HepG2 (cell line): ENCODE measurements around the gene KCNK7. TPM values are rescaled to one million over a fixed set of nuclear protein-coding genes. Genes with fewer than 3 reads are reported as not detected.

Source experiments
- CENPX ChIP-seq: sonication (generic); formaldehyde crosslinking; IDR thresholded peaks from 2 replicates; pipeline ENCODE4 v1.9.0; 2021; ENCODE audit warnings: mild to moderate bottlenecking, missing genetic modification reagents, moderate library complexity
- EEA1 ChIP-seq: sonication (generic); formaldehyde crosslinking; IDR thresholded peaks from 2 replicates; pipeline ENCODE4 v1.5.1; 2020; ENCODE audit warnings: mild to moderate bottlenecking, missing genetic modification reagents, borderline replicate concordance
- ELF1 ChIP-seq: sonication (generic); formaldehyde crosslinking; IDR thresholded peaks from 2 replicates; pipeline ENCODE4 v1.4.0; 2020; ENCODE audit warnings: missing genetic modification reagents
- ETV5 ChIP-seq: IDR thresholded peaks from 2 replicates; pipeline ENCODE4 v1.6.1; 2018; ENCODE audit warnings: missing biosample characterization, missing genetic modification reagents, inconsistent platforms, borderline replicate concordance
- FOSL2 ChIP-seq: sonication (generic); formaldehyde crosslinking; IDR thresholded peaks from 2 replicates; pipeline ENCODE4 v1.4.0; 2020; ENCODE audit warnings: missing genetic modification reagents
- GABPA ChIP-seq, 2 experiments: IDR thresholded peaks; 2 replicates each; pipeline ENCODE4 v1.6.1; 2011 to 2016; ENCODE audit warnings: low read depth in 2 of 2, low read length in 1 of 2, missing biosample characterization in 1 of 2, missing genetic modification characterization in 1 of 2
- GATAD1 ChIP-seq: IDR thresholded peaks from 2 replicates; pipeline ENCODE4 v1.6.1; 2016; ENCODE audit warnings: missing genetic modification reagents, missing compliant biosample characterization
- HINFP ChIP-seq: sonication (generic); formaldehyde crosslinking; IDR thresholded peaks from 2 replicates; pipeline ENCODE4 v1.4.0; 2020; ENCODE audit warnings: low read depth, mild to moderate bottlenecking, missing genetic modification reagents
- HNF4G ChIP-seq, 2 experiments: sonication (generic) in 1 of 2; formaldehyde crosslinking in 1 of 2; IDR thresholded peaks; 2 replicates each; pipeline versions ENCODE4 v1.4.0 to v1.6.1; 2011 to 2020; ENCODE audit warnings: borderline replicate concordance in 2 of 2, low read depth in 2 of 2, mild to moderate bottlenecking in 2 of 2, low read length in 1 of 2, missing genetic modification reagents in 1 of 2, moderate library complexity in 1 of 2
- IKZF5 ChIP-seq: IDR thresholded peaks from 2 replicates; pipeline ENCODE4 v1.6.1; 2018; ENCODE audit warnings: missing genetic modification reagents, mild to moderate bottlenecking, missing compliant biosample characterization
- KDM4B ChIP-seq: sonication (generic); formaldehyde crosslinking; IDR thresholded peaks from 2 replicates; pipeline ENCODE4 v1.4.0; 2020; ENCODE audit warnings: missing genetic modification reagents
- MAFF ChIP-seq: IDR thresholded peaks from 2 replicates; pipeline ENCODE4 v1.6.1; 2011; ENCODE audit warnings: low read depth, low read length, improper control_type of control experiment
- NCOA1 ChIP-seq: sonication (generic); formaldehyde crosslinking; IDR thresholded peaks from 2 replicates; pipeline ENCODE4 v1.9.0; 2021; ENCODE audit warnings: missing genetic modification reagents
- NFIC ChIP-seq: IDR thresholded peaks from 2 replicates; pipeline ENCODE4 v1.6.1; 2012; ENCODE audit warnings: mild to moderate bottlenecking, low read length, inconsistent platforms
- RAD51 ChIP-seq: fragments of 450-650 bp; IDR thresholded peaks from 2 replicates; pipeline ENCODE4 v1.6.1; 2016; ENCODE audit warnings: borderline replicate concordance
- TFDP1 ChIP-seq: IDR thresholded peaks from 2 replicates; pipeline ENCODE4 v1.6.1; 2016; ENCODE audit warnings: missing compliant biosample characterization, missing genetic modification reagents, borderline replicate concordance
- THRA ChIP-seq: sonication (generic); formaldehyde crosslinking; IDR thresholded peaks from 2 replicates; pipeline ENCODE4 v1.4.0; 2020; ENCODE audit warnings: missing genetic modification reagents, borderline replicate concordance
- ZBTB7B ChIP-seq: sonication (generic); formaldehyde crosslinking; IDR thresholded peaks from 2 replicates; pipeline ENCODE4 v1.4.0; 2020; ENCODE audit warnings: missing genetic modification reagents
- ZFP90 ChIP-seq: sonication (generic); formaldehyde crosslinking; IDR thresholded peaks from 2 replicates; pipeline ENCODE4 v1.8.0; 2022; ENCODE audit warnings: missing genetic modification reagents, mild to moderate bottlenecking, inconsistent platforms, borderline replicate concordance
- ZNF256 ChIP-seq: sonication (generic); formaldehyde crosslinking; conservative IDR thresholded peaks from 2 replicates; pipeline ENCODE4 v1.4.0; 2020; ENCODE audit warnings: missing genetic modification reagents
- ZNF34 ChIP-seq: sonication (generic); formaldehyde crosslinking; IDR thresholded peaks from 2 replicates; pipeline ENCODE4 v1.4.0; 2020; ENCODE audit warnings: mild to moderate bottlenecking, missing genetic modification reagents, borderline replicate concordance
- ZNF558 ChIP-seq: sonication (generic); formaldehyde crosslinking; IDR thresholded peaks from 2 replicates; pipeline ENCODE4 v1.9.0; 2022; ENCODE audit warnings: mild to moderate bottlenecking, missing genetic modification reagents, borderline replicate concordance
- ZNF605 ChIP-seq: sonication (generic); formaldehyde crosslinking; IDR thresholded peaks from 2 replicates; pipeline ENCODE4 v1.8.0; 2022; ENCODE audit warnings: mild to moderate bottlenecking, missing genetic modification reagents
- polyA plus RNA-seq, 8 experiments: library from polyadenylated mRNA; depleted of rRNA in 3 of 8; stranded (reverse) in 7 of 8; unstranded in 1 of 8; fragments of >200 nt; fragmentation: Illumina TruSeq in 4 of 8; extraction: Trizol in 4 of 8; gene quantifications; 2 replicates each; pipeline versions ENCODE4 v1.2.1 to v1.2.3, GENCODE V29; 2011 to 2016; ENCODE audit warnings: low read depth in 4 of 8, missing spikeins in 1 of 8, mixed read lengths in 1 of 8; ENCODE audit not compliant: insufficient read depth in 1 of 8
- total RNA-seq, 5 experiments: library from RNA; depleted of rRNA; stranded (reverse); fragments of >200 nt; fragmentation: Illumina TruSeq; extraction: Trizol; gene quantifications; 2 replicates each; pipeline ENCODE4 v1.2.3, GENCODE V29; 2016; ENCODE audit warnings: low read depth in 1 of 5

Gene KCNK7
- total and polyA plus RNA-seq, 2 of the 13 experiments (the other 11 are each of a cell fraction or from before 2014, with no cell fraction given), result 0.11 TPM; not detected in 1

- TF ChIP-seq ETV5 (CRISPR knock-in tag) (peak; percentile 40; the same call in 1 of the 2 replicates), GATAD1 (0 out of 2 replicates have a peak, but pooled peaks have one; percentile 34), ZNF34 (CRISPR knock-in tag) (no peak), MAFF (no peak), CENPX (CRISPR knock-in tag) (no peak), ZFP90 (CRISPR knock-in tag) (peak; percentile 62; the same call in 1 of the 2 replicates), ZBTB7B (CRISPR knock-in tag) (0 out of 2 replicates have a peak, but pooled peaks have one; percentile 11), FOSL2 (CRISPR knock-in tag) (peak; percentile 59), RAD51 (peak; percentile 68), TFDP1 (CRISPR knock-in tag) (no peak), ZNF558 (CRISPR knock-in tag) (no peak), HNF4G (IDR thresholded peaks at IDR 0.05; ENCODE audit: borderline replicate concordance, low read depth, low read length) (peak; percentile 85), HNF4G (CRISPR knock-in tag; IDR thresholded peaks at IDR 0.05; ENCODE audit: borderline replicate concordance, low read depth) (no peak), ZNF256 (CRISPR knock-in tag) (no peak), EEA1 (CRISPR knock-in tag) (0 out of 2 replicates have a peak, but pooled peaks have one; percentile 19), KDM4B (no peak), THRA (peak; percentile 100), ZNF605 (CRISPR knock-in tag) (no peak), NCOA1 (no peak), NFIC (0 out of 2 replicates have a peak, but pooled peaks have one; percentile 58), HINFP (CRISPR knock-in tag) (no peak), IKZF5 (CRISPR knock-in tag) (peak; percentile 42; the same call in 1 of the 2 replicates), GABPA (IDR thresholded peaks at IDR 0.05; ENCODE audit: low read depth, low read length) (no peak), GABPA (CRISPR knock-in tag; IDR thresholded peaks at IDR 0.05; ENCODE audit: low read depth) (peak; percentile 19; the same call in 1 of the 2 replicates), ELF1 (CRISPR knock-in tag) (peak; percentile 34; the same call in 1 of the 2 replicates)
These were observed 43.8 kb downstream of the KCNK7 start (continued) for GRCh38 chr11:65551572-65552387.
